ENCODE measurements around the gene CGB2.
A peak's percentile ranks its signal among the peaks of the same experiment; 100 is the strongest.
"Not testable (repeated sequence)": the region's sequence is repeated elsewhere in the genome, so short reads cannot be mapped to it uniquely, and the experiment has no call there.

Gene CGB2

GRCh38 chr19:49067554-49067953 lies 35.9 kb downstream of the CGB2 start:
- no peak for DNase-seq (ENCODE audit: low read depth)

- no peak for DNase-seq (ENCODE audit: low read depth)
Measured at GRCh38 chr19:49069026-49069425, 37.3 kb downstream of the CGB2 start.

- no peak for DNase-seq (ENCODE audit: low read depth)
Measured at GRCh38 chr19:49070416-49070815, 38.7 kb downstream of the CGB2 start.

- DNase-seq (ENCODE audit: low read depth) = no peak
Measured at GRCh38 chr19:49071860-49072547, 40.3 kb downstream of the CGB2 start.

GRCh38 chr19:49073514-49074378 lies 42.1 kb downstream of the CGB2 start:
- DNase-seq (ENCODE audit: low read depth) = peak; percentile 79

- DNase-seq (ENCODE audit: low read depth) = not testable (repeated sequence)
Measured at GRCh38 chr19:49074869-49075268, 43.2 kb downstream of the CGB2 start.

- DNase-seq (ENCODE audit: low read depth) = no peak
Measured at GRCh38 chr19:49080392-49080791, 48.7 kb downstream of the CGB2 start.

- DNase-seq (ENCODE audit: low read depth) = no peak
Measured at GRCh38 chr19:49081273-49081672, 49.6 kb downstream of the CGB2 start.
